IMR-90 (cell line): ENCODE measurements around the gene SDS. TPM values are rescaled to one million over a fixed set of nuclear protein-coding genes. Genes with fewer than 3 reads are reported as not detected.

Source experiments
- ATAC-seq: fragments of 200-7000 bp; cut with Tn5 transposase; 2 replicates; pipeline ENCODE4 v1.9.1; 2020; ENCODE audit warnings: low read depth, mild to moderate bottlenecking, moderate library complexity
- BruUV-seq: library from RNA; stranded (reverse); fragments of 400-500 nt; replicated peaks from 2 replicates; lab custom pipeline; 2021; lab: Mats Ljungman, UMichigan
- CTCF ChIA-PET: fragments of 300-600 bp; formaldehyde crosslinking; extraction: SDS; loops from one replicate; lab custom pipeline; 2021; ENCODE audit warnings: antibody characterized with exemption; lab: Yijun Ruan, JAX
- POLR2A ChIA-PET: fragments of 300-600 bp; sonication (Branson Sonifier 250); formaldehyde crosslinking; loops from one replicate; lab custom pipeline; 2022; ENCODE audit warnings: antibody characterized with exemption; ENCODE audit not compliant: unreplicated experiment; lab: Charles Lee
- DNase-seq: peaks from one replicate; pipeline ENCODE4 v3.0.0; 2013
- H2AFZ ChIP-seq: replicated peaks from 2 replicates; pipeline ENCODE3; 2013; ENCODE audit warnings: low read length, mild to moderate bottlenecking; ENCODE audit not compliant: poor library complexity
- H2AK5ac ChIP-seq: 2 replicates; pipeline ENCODE4 v1.6.1; 2013; ENCODE audit warnings: low read depth, low read length, inconsistent platforms
- H2AK9ac ChIP-seq: replicated peaks from 2 replicates; pipeline ENCODE3; 2013; ENCODE audit warnings: mild to moderate bottlenecking, low read depth, low read length, moderate library complexity; ENCODE audit not compliant: poor library complexity
- H2BK120ac ChIP-seq: 2 replicates; pipeline ENCODE4 v1.6.1; 2013; ENCODE audit warnings: low read depth, low read length, inconsistent platforms
- H2BK15ac ChIP-seq: 3 replicates; pipeline ENCODE4 v1.6.1; 2013; ENCODE audit warnings: low read depth, low read length, inconsistent platforms
- H2BK20ac ChIP-seq: 2 replicates; pipeline ENCODE4 v1.6.1; 2013; ENCODE audit warnings: low read depth, mild to moderate bottlenecking, inconsistent platforms, low read length, moderate library complexity
- H2BK5ac ChIP-seq: 2 replicates; pipeline ENCODE4 v1.6.1; 2013; ENCODE audit warnings: mild to moderate bottlenecking, low read depth, low read length, inconsistent platforms; ENCODE audit not compliant: poor library complexity, severe bottlenecking
- H3K14ac ChIP-seq: replicated peaks from 2 replicates; pipeline ENCODE4 v1.6.1; 2013; ENCODE audit warnings: low read depth, low read length, inconsistent platforms
- H3K18ac ChIP-seq: 2 replicates; pipeline ENCODE4 v1.6.1; 2013; ENCODE audit warnings: low read depth, low read length, control low read depth
- H3K23ac ChIP-seq: 2 replicates; pipeline ENCODE4 v1.6.1; 2013; ENCODE audit warnings: low read depth, low read length, inconsistent platforms
- H3K27ac ChIP-seq: 2 replicates; pipeline ENCODE4 v1.5.1; 2013; ENCODE audit warnings: mild to moderate bottlenecking, control low read depth, low read length; ENCODE audit not compliant: insufficient read depth
- H3K27me3 ChIP-seq: 2 replicates; pipeline ENCODE4 v1.6.1; 2013; ENCODE audit warnings: low read length; ENCODE audit not compliant: control insufficient read depth, insufficient read depth
- H3K36me3 ChIP-seq: 2 replicates; pipeline ENCODE4 v1.6.1; 2013; ENCODE audit warnings: low read length, mixed read lengths; ENCODE audit not compliant: control insufficient read depth, insufficient read depth
- H3K4ac ChIP-seq: 2 replicates; pipeline ENCODE4 v1.6.1; 2013; ENCODE audit warnings: low read depth, low read length, inconsistent platforms
- H3K4me1 ChIP-seq: 2 replicates; pipeline ENCODE4 v1.6.1; 2013; ENCODE audit warnings: low read length, mixed read lengths; ENCODE audit not compliant: control insufficient read depth, insufficient read depth
- H3K4me2 ChIP-seq: 2 replicates; pipeline ENCODE4 v1.6.1; 2013; ENCODE audit warnings: low read depth, mild to moderate bottlenecking, control low read depth, low read length, moderate library complexity
- H3K4me3 ChIP-seq: 2 replicates; pipeline ENCODE4 v1.5.1; 2013; ENCODE audit warnings: low read depth, mild to moderate bottlenecking, control low read depth, low read length, moderate library complexity; ENCODE audit not compliant: insufficient read depth
- H3K56ac ChIP-seq: 2 replicates; pipeline ENCODE4 v1.6.1; 2013; ENCODE audit warnings: low read length, inconsistent platforms; ENCODE audit not compliant: insufficient read depth; ENCODE audit errors: extremely low read depth
- H3K79me1 ChIP-seq, 2 experiments: 2 replicates each; pipeline ENCODE4 v1.6.1; 2013; ENCODE audit warnings: low read length in 2 of 2, inconsistent platforms in 1 of 2, low read depth in 1 of 2
- H3K9ac ChIP-seq: 2 replicates; pipeline ENCODE4 v1.6.1; 2013; ENCODE audit warnings: low read depth, low read length, control low read depth
- H3K9me1 ChIP-seq: 2 replicates; pipeline ENCODE4 v1.6.1; 2013; ENCODE audit warnings: low read length, inconsistent platforms; ENCODE audit not compliant: insufficient read depth
- H3K9me3 ChIP-seq: 2 replicates; pipeline ENCODE4 v1.6.1; 2013; ENCODE audit warnings: low read length; ENCODE audit not compliant: control insufficient read depth, insufficient read depth
- H4K20me1 ChIP-seq: 2 replicates; pipeline ENCODE4 v1.6.1; 2013; ENCODE audit warnings: low read length, inconsistent platforms; ENCODE audit not compliant: insufficient read depth
- H4K5ac ChIP-seq: 2 replicates; pipeline ENCODE4 v1.6.1; 2013; ENCODE audit warnings: mild to moderate bottlenecking, low read depth, low read length, control low read depth
- H4K8ac ChIP-seq, 2 experiments: 2 replicates each; pipeline ENCODE4 v1.6.1; 2013; ENCODE audit warnings: low read depth in 2 of 2, low read length in 2 of 2, control low read depth in 1 of 2, inconsistent platforms in 1 of 2
- H4K91ac ChIP-seq: 2 replicates; pipeline ENCODE4 v1.6.1; 2013; ENCODE audit warnings: low read depth, low read length, inconsistent platforms; ENCODE audit not compliant: insufficient read depth
- BHLHE40 ChIP-seq: fragments of 150-350 bp; IDR thresholded peaks from 2 replicates; pipeline ENCODE4 v1.6.1; 2016; ENCODE audit warnings: mild to moderate bottlenecking, low read depth, low read length
- CEBPB ChIP-seq: IDR thresholded peaks from 2 replicates; pipeline ENCODE4 v1.6.1; 2012; ENCODE audit warnings: low read depth, low read length, improper control_type of control experiment
- CHD1 ChIP-seq: IDR thresholded peaks from 2 replicates; pipeline ENCODE4 v1.6.1; 2012; ENCODE audit warnings: low read depth, low read length, improper control_type of control experiment
- FOS ChIP-seq: fragments of 150-350 bp; IDR thresholded peaks from 2 replicates; pipeline ENCODE4 v1.6.1; 2016; ENCODE audit warnings: low read depth, low read length
- MAFK ChIP-seq: IDR thresholded peaks from 2 replicates; pipeline ENCODE4 v1.6.1; 2012; ENCODE audit warnings: low read depth, low read length, improper control_type of control experiment
- MAZ ChIP-seq: IDR thresholded peaks from 2 replicates; pipeline ENCODE4 v1.6.1; 2012; ENCODE audit warnings: low read depth, mild to moderate bottlenecking, low read length, improper control_type of control experiment, moderate library complexity, borderline replicate concordance
- MXI1 ChIP-seq: IDR thresholded peaks from 2 replicates; pipeline ENCODE4 v1.6.1; 2012; ENCODE audit warnings: low read depth, mild to moderate bottlenecking, low read length, moderate library complexity, borderline replicate concordance
- NFE2L2 ChIP-seq: fragments of 150-350 bp; IDR thresholded peaks from 2 replicates; pipeline ENCODE4 v1.6.1; 2016; ENCODE audit warnings: low read depth, mild to moderate bottlenecking, low read length
- POLR2A ChIP-seq: IDR thresholded peaks from 2 replicates; pipeline ENCODE4 v1.6.1; 2012; ENCODE audit warnings: mild to moderate bottlenecking, low read depth, low read length
- RAD21 ChIP-seq: IDR thresholded peaks from 2 replicates; pipeline ENCODE4 v1.6.1; 2012; ENCODE audit warnings: low read length, improper control_type of control experiment
- RCOR1 ChIP-seq: IDR thresholded peaks from 2 replicates; pipeline ENCODE4 v1.6.1; 2012; ENCODE audit warnings: mild to moderate bottlenecking, low read length, improper control_type of control experiment; ENCODE audit not compliant: insufficient replicate concordance
- RFX5 ChIP-seq: IDR thresholded peaks from 2 replicates; pipeline ENCODE4 v1.8.0; 2012; ENCODE audit warnings: low read depth, mild to moderate bottlenecking, low read length, moderate library complexity
- SMC3 ChIP-seq: fragments of 150-350 bp; IDR thresholded peaks from 2 replicates; pipeline ENCODE4 v1.6.1; 2016; ENCODE audit warnings: low read depth, mild to moderate bottlenecking, antibody characterized with exemption, low read length, moderate library complexity
- WGBS, 2 experiments: methylation state at CpG; one replicate each; pipeline versions ENCODE4 v1.1.5 to v1.1.7; 2013; ENCODE audit warnings: missing lambda C conversion rate in 2 of 2; ENCODE audit not compliant: insufficient read length in 1 of 2; ENCODE audit errors: extremely low coverage in 2 of 2; 5-methylcytosine and 5-hydroxymethylcytosine counted together
- dilution Hi-C: fragments of 300-500 bp; cut with HindIII; formaldehyde crosslinking; loops from one replicate; pipeline ENCODE4 v1.14.3; 2018; ENCODE audit warnings: low sequenced_read_pairs; ENCODE audit not compliant: unreplicated experiment
- in situ Hi-C: fragments of 300-500 bp; cut with MboI; formaldehyde crosslinking; loops from 3 replicates; pipeline ENCODE4 v1.14.3; 2019; ENCODE audit warnings: low sequenced_read_pairs, inconsistent platforms, mixed read lengths
- intact Hi-C: fragments of 100-400 bp; cut with micrococcal nuclease; formaldehyde crosslinking; loops from 2 replicates; pipeline ENCODE4 v1.10.0; 2022
- polyA plus RNA-seq, 3 experiments: library from polyadenylated mRNA; depleted of rRNA; stranded (reverse); fragments of >200 nt; gene quantifications; 2 replicates each; pipeline ENCODE4 v1.2.3, GENCODE V29; 2012; ENCODE audit warnings: low replicate concordance in 1 of 3
- total RNA-seq: library from RNA; depleted of rRNA; stranded (reverse); fragments of >200 nt; gene quantifications from 2 replicates; pipeline ENCODE4 v1.2.3, GENCODE V29; 2012
- TF ChIP-seq, protein P1 (sequence below): conservative IDR thresholded peaks from 2 replicates; pipeline ENCODE4 v1.5.1; 2012; ENCODE audit warnings: mild to moderate bottlenecking, low read depth, low read length, improper control_type of control experiment
- TF ChIP-seq, protein P2 (sequence below): fragments of 150-350 bp; IDR thresholded peaks from 2 replicates; pipeline ENCODE4 v1.6.1; 2017; ENCODE audit warnings: mild to moderate bottlenecking, antibody characterized with exemption, low read length, low read depth
- TF ChIP-seq, protein P3 (sequence below): fragments of 150-350 bp; IDR thresholded peaks from 2 replicates; pipeline ENCODE4 v1.6.1; 2016; ENCODE audit warnings: low read depth, mild to moderate bottlenecking, low read length, moderate library complexity, borderline replicate concordance

The SDS gene
- total and polyA plus RNA-seq, 2 of the 4 experiments (the other 2 are of a cell fraction), result not detected

DNA sequence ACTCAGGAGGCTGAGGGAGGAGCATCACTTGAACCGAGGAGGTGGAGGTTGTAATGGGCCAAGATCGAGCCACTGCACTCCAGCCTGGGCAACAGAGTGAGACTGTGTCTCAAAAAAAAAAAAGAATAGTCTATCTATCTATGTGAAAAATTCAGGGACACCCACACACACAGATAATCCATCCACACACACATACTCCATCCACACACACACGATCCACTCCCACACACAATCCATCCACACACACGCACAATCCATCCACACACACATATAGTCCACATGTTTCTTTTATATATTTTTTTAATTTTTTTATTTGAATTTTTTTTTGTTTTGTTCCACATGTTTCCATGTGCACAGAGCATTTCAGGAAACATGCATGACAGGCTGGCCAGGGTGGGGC is 3.3 kb downstream of the SDS start:
- no TSS peak for BruUV-seq
- H2BK20ac ChIP-seq, result no peak overlapping the region
- no peaks in the 10 kb centered on the region for H4K20me1 ChIP-seq
- ChIA-PET POLR2A (no interaction called here), CTCF (no interaction called here)
- H3K56ac ChIP-seq, result no peak overlapping the region
- no peak overlapping the region for H3K18ac ChIP-seq
- no peak overlapping the region for H2BK15ac ChIP-seq
- no peak overlapping the region for H2AK9ac ChIP-seq
- no peak overlapping the region for H3K9ac ChIP-seq
- H3K4me1 ChIP-seq, result no peaks in the 10 kb centered on the region
- no peaks in the 10 kb centered on the region for H3K36me3 ChIP-seq
- H3K9me3 ChIP-seq, result no peaks in the 10 kb centered on the region; the same call in 1 of the 2 replicates
- no peak overlapping the region for H3K27ac ChIP-seq
- H3K79me1 ChIP-seq, result no peaks in the 10 kb centered on the region
- no peak overlapping the region for H3K4me3 ChIP-seq
- in situ Hi-C loops (no loop called here), dilution Hi-C loops (no loop called here), intact Hi-C loops (no loop called here)
- no peak overlapping the region for H4K8ac ChIP-seq
- no peak overlapping the region for H2BK120ac ChIP-seq
- H3K14ac ChIP-seq, result no peak overlapping the region
- ATAC-seq (no peak), DNase-seq (no peak)
- H3K23ac ChIP-seq, result no peak overlapping the region
- no peak overlapping the region for H2AFZ ChIP-seq
- H2AK5ac ChIP-seq, result no peak overlapping the region
- TF ChIP-seq BHLHE40, result no peak
- no peak for TF ChIP-seq CEBPB
- no peak for TF ChIP-seq RFX5
- TF ChIP-seq, protein P1, sequence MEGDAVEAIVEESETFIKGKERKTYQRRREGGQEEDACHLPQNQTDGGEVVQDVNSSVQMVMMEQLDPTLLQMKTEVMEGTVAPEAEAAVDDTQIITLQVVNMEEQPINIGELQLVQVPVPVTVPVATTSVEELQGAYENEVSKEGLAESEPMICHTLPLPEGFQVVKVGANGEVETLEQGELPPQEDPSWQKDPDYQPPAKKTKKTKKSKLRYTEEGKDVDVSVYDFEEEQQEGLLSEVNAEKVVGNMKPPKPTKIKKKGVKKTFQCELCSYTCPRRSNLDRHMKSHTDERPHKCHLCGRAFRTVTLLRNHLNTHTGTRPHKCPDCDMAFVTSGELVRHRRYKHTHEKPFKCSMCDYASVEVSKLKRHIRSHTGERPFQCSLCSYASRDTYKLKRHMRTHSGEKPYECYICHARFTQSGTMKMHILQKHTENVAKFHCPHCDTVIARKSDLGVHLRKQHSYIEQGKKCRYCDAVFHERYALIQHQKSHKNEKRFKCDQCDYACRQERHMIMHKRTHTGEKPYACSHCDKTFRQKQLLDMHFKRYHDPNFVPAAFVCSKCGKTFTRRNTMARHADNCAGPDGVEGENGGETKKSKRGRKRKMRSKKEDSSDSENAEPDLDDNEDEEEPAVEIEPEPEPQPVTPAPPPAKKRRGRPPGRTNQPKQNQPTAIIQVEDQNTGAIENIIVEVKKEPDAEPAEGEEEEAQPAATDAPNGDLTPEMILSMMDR, result no peak
- no peak for TF ChIP-seq MXI1
- no peak for TF ChIP-seq POLR2A
- no peak for TF ChIP-seq RCOR1
- no peak for TF ChIP-seq MAZ
- TF ChIP-seq CHD1, result no peak
- no peak for TF ChIP-seq FOS
- TF ChIP-seq, protein P2, sequence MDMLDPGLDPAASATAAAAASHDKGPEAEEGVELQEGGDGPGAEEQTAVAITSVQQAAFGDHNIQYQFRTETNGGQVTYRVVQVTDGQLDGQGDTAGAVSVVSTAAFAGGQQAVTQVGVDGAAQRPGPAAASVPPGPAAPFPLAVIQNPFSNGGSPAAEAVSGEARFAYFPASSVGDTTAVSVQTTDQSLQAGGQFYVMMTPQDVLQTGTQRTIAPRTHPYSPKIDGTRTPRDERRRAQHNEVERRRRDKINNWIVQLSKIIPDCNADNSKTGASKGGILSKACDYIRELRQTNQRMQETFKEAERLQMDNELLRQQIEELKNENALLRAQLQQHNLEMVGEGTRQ, result no peak
- no peak for TF ChIP-seq MAFK
- TF ChIP-seq, protein P3, sequence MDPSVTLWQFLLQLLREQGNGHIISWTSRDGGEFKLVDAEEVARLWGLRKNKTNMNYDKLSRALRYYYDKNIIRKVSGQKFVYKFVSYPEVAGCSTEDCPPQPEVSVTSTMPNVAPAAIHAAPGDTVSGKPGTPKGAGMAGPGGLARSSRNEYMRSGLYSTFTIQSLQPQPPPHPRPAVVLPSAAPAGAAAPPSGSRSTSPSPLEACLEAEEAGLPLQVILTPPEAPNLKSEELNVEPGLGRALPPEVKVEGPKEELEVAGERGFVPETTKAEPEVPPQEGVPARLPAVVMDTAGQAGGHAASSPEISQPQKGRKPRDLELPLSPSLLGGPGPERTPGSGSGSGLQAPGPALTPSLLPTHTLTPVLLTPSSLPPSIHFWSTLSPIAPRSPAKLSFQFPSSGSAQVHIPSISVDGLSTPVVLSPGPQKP, result no peak
- TF ChIP-seq NFE2L2, result no peak
- TF ChIP-seq RAD21, result no peak
- TF ChIP-seq SMC3, result no peak
- 100% methylated on average over 1 of the region's 4 CpGs; no CpG with 5 or more reads in 1 of the 2 experiments for WGBS, 2 experiments
- no peak overlapping the region for H3K4ac ChIP-seq
- no peak overlapping the region for H3K4me2 ChIP-seq
- peaks cover 6% of the 10 kb centered on the region; the same call in 1 of the 2 replicates for H3K27me3 ChIP-seq
- H4K91ac ChIP-seq, result no peak overlapping the region
- H4K5ac ChIP-seq, result no peak overlapping the region
- no peak overlapping the region for H2BK5ac ChIP-seq
- H3K9me1 ChIP-seq, result no peaks in the 10 kb centered on the region
